Right renal cortex interstitium (tissue), 3 donors: Measurements from ENCODE around the gene CRYGN. TPM values are rescaled to one million over a fixed set of nuclear protein-coding genes. Genes with fewer than 3 reads are reported as not detected.

Experiments used
- DNase-seq, 3 donors: peaks; one replicate each; pipeline ENCODE4 v3.0.0-alpha.2; 2013; ENCODE audit warnings: low read depth in 3 of 3, low spot score in 2 of 3
- polyA plus RNA-seq, 3 donors: library from polyadenylated mRNA; unstranded; fragments of 120-200 nt; gene quantifications; one replicate each; pipeline ENCODE4 v1.2.1, GENCODE V29; 2013; ENCODE audit not compliant: insufficient read length in 3 of 3

Gene CRYGN
- polyA plus RNA-seq, 3 donors, result 1.7 to 2.2 (median 2.1) TPM

DNA sequence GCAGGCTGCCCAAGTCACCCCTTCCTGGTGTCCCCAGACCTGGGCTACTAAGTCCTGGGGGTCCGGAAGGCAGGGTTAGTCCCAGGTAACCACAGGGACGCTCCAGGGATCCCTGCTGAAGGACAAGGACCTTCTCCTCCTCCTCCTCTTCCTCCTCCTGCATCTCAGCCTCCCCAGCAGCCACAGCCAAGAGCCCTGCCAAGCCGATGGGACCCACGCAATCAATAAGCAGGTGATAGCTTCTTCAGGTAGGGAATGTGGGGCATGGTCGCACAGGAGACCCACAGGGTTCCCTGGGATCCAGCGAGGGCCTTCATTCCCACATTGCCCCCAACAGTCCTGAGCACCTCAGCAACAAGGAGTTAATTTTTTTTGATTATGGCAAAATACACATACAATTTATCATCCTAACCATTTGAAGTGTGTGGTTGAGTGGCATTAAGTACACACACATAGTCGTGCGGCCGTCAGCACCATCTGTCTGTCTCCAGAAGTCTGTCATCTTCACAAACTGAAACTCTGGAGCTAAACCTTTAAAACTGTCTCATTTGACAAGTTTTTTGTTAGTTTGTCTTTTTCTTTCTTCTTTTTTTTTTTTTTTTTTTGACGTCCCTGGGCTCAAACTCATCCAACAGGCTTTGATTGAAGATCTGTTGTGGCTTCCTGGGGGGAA is 12.1 kb downstream of the CRYGN start:
- no peak for DNase-seq

DNA sequence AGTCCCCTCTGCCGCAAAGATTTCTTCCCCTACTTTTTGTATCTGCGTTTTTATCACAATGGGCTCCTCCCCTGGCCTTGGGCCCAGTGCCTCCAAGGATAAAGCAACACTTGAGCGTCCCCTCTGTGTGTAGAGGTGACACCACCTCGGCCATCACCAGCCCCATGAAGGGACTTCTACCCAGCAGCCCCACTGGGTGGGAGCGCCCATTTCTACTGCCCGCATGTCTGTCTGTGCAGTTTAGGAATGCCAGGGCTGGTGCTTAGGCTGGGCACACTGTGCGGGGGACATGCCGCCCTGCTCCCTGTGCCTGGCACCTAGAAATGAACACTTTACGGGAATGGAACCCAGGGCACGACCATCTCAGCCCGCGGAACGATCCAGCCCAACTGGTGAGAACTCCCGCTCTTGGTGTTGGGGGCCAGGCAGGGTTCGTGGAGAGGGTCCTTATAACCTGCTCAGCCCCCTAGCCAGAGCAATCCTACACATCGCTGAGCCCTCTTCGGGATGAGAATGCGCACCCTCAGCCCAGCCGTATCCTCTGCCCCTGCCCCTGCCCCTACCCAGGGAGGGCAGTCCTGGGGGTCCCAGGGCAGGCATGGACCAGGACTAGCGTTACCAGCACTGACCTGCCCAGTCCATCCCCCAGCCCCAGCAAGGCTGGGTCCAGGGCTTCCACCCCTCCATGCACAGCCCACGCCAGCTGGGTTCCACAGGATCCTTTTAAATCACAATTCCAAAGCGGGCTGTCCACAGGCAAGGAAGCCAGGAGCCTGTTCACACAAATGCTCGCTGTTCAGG is 12.8 kb downstream of the CRYGN start:
- DNase-seq, result no peak

DNA sequence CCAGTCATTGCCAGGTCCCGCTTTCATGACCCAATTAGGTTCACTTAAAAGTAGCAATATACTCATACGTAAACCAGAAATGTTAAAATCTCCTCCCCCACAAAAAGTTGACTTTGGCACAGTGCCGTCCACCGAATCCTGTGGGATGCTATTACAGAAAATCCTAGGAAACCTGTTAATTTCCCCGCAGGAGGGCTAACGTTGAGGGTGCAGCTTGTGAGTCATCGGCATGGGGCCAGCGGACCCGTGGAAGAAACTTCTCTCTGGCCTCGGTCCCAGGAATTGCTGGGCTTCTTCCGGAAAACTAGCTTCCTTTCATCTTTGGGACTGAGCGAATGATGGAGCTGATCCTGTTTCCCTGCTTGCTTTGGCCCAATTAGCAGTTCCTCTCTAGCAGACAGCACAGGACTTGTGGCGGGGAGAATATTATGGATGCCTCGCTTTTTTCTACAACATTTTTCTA is 13.5 kb downstream of the CRYGN start:
- no peak for DNase-seq

DNA sequence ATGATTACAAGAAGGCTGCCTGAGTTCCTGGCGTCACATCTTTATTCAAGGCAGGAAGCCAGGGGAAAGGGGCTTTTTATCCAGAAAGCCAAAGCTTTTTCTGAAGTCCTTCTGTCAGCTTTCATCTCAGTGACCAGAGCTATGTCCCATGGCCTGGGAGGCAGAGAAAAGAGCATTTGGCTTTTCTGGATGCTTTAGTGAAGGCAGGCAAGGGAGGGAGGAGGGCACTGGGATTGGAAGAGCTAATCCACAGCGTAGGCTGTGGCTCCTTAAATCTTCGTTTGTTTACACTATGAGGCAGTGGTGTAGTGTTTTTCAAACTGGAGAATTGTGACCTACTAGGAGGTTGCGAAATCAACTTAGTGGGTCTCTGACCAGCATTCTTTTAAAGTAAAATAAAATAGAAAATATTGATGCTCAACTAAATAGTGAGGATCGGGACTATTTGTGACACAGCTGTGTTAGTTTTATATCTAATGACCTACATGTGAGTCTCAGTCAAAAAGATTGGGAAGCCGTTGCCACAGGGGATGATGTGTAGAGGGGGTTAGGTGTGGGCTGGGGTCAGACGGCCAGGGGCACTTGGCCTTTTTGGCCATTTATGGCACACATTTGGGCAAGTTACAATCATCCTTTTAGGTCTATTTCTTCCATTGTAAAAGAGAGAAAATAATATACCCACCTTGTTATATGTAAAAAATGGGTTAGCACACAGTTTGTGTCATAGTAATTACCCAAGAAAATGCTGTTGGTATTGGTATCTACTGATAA is 14.1 kb downstream of the CRYGN start:
- no peak for DNase-seq

DNA sequence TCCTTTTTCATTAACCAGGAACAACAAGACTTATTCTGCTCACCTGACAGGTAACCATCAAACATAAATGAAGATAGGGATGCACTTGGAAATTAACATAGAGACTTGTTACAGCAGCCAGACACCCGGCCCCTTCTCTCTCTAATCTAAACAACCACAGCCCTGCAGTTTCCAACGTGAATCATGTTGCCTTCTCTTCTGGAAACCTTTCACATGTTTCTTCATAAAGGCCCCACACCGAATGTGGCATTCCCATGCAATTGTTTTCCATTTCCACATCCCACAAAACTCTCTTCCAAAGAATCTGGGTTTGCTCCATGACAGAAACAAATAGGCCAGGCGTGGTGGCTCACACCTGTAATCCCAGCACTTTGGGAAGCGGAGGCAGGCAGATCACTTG is 15.1 kb downstream of the CRYGN start:
- DNase-seq, result no peak

DNA sequence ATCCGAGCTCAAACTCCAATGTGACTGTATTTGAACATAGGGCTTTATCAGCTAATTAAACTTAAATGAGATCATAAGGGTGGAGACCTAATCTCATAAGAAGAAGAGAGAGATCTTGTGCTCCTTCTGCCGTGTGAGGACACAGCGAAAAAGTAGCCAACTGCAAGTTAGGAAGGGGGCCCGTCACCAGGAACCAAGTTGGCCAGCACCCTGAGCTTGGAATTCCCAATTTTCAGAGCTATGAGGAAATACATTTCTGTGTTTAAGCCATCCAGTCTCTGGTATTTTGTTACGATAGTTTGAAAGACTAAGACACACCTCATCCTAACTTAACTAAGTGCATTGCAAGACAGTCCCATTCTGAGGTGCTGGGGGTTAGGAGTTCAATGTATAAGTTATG is 16.0 kb downstream of the CRYGN start:
- no peak for DNase-seq

DNA sequence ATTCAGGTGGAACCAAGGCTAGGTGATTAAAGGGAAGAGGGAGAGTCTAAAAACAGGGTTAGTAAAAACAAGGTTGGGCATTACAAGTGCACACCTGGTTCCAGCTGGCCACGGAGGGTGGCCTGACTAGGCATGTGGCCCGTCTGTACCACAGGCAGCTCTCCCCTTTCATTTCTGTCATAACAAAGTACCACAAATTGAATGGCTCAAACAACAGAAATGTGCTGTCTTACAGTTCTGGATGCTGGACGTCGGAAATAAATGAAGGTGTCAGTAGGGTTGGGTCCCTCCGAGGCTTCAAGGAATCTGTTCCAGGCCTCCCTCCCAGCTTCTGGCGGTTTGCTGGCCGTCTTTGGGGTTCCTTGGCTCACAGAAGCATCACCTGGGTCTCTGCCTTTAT is 16.7 kb downstream of the CRYGN start:
- DNase-seq, result no peak

DNA sequence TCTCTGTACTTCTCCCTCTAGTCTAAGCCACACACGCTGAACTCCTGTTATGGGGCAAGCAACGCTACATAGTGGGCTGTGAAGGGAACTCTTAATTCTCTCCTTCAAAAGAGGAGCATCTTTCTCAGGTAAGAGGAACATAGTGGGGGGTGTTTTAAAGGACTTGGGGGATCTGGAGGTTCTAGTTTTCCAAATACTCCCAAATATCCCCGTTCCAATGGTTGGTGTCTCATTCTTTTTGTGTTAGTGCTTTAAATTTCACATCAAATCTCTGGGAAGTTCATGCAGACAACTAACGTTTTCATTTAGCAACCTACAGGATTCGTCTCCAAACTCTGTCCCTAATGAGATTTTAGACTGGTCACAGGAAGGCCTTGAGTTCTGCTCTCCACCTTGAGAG is 17.7 kb downstream of the CRYGN start:
- DNase-seq, result no peak

DNA sequence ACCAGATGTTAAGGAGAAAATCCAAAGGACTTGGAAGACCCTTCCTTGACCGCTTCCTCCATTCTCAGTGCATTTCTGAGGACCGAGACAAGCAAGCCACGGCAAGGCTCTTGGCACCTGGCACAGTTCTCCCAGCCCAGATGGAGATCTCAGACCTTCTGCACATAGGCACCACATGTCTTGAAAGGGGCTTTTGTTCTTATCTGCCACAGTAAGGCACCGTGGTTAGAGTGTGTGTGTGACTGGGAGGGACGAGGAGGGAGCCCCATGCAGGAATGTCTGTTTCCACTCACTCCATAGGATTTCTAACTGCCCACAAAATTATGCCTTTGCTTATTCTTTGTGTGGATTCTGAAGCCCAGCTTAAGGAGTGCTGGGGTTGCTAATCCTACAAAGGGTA is 19.8 kb downstream of the CRYGN start:
- DNase-seq, result no peak

DNA sequence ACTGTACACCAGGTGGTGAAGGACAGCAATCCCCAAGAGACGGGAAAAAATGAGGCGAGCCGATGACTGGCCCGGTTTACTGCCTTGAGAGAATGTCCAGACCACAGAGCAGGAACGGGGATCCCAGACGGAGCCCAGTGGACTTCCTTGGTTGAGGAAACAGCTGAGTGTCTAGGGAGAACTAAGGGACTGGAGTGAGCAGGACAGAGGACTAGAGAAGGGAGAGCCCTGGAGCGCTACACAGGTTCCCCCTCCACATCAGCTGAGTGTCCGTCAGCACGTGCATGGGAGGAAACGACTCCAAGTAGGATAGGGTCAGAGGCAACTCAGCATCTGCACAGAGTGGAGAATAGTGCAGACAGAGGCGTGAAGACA is 23.0 kb downstream of the CRYGN start:
- no peak for DNase-seq

DNA sequence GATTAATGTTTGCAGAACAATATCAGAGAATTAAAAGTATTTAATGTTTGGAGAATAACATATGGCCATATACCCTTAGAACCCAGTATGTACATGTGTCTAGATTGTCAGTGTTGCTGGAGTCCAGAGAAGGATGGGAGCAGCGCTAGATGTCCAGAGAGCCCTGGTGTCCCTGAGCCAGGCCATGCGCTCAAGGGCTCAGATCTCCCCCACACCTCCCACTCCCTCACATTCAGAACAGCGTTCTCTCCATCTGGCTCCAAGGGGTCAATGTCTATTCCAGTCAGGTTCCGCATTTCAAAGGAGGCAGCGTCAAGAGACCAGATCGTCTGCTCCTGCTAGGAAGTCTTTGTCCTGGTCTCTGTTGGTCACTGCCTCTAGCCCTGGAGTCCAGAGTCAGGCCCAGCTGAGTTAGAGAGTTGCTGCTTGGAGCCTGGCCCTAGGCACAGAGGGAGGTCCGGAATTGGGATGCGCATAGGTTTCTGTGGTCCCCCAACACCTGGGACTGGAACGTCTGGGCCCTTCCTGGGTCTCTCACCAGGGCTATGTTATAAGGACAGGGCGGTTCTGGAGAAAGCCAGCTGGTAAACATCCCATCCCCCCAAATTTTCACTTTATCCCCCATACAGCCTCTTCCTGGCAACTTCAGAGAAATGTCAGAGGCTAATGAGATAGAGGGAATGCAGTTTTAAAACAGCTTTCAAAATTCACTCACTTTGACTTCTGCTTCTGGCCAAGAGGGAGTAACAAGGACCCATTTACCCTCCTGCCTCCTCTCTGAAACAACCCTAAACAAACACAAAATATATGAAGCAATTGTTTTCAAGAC is 23.6 kb downstream of the CRYGN start:
- DNase-seq, result no peak

DNA sequence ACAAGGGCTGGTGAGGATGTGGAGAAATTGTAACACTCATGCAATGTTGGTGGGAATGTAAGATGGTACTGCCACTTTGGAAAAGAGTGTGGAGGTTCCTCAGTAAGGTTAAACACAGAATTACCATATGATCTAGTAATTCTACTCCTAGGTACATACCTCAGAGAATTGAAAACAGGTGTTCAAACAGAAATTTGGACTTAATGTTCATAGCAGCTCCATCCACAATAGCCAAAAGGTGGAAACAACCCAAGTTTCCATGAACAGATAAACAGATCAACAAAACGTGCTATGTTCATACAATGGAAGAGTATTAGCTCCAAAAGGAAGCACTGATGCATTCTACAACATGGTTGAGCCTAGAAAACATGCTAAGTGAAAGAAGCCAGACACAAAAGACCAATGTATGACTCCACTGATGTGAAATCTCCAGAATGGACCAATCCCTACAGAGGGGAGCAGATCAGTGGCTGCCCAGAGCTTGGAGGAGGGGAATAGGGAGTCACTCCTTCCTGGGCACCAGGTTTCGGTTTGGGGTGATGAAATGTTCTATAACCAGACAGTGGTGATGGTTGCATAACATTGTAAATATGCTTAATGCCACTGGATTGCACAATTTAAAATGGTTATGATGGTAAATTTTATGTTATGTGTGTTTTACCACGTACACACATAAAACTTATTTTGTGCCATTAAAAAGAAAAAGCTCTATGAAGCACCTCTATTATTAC is 24.4 kb downstream of the CRYGN start:
- no peak for DNase-seq

DNA sequence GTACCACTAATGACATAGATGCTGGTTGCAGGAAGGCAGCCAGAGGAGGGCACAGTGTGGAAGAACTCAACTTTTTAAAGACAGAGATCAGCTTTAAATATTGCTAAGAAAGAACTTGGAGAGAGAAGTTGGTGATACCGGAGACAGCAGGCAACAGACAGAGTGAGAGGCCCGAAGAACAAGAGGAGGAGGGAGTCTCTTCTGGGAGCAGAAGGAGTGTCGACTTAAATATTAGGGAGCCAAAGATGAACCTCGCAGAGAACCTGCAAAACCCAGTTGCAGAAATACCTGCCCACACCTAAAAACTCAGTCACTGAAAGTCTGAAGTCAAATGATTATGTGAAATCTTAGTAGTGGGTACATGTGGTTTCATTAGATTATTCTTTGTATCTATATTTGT is 26.7 kb downstream of the CRYGN start:
- no peak for DNase-seq

DNA sequence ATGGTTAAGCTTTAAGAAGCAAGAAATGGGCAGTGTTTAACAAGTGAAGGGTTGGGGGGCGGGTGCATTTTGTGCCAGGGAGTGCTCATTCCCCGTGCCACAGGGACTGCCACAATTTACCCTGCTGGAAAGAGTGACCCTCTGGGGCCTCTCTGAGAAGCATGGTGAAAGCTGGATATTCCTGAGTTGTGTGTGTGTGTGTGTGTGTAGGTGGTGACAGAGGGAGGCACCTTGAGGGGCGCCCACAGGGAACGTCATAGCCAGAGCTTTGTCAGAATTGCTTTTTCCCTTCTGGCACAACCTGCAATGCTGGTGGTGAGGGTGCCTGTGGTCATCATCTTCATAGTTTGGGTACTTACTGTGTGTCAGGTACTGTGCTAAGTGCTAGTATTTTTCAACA is 27.6 kb downstream of the CRYGN start:
- no peak for DNase-seq

DNA sequence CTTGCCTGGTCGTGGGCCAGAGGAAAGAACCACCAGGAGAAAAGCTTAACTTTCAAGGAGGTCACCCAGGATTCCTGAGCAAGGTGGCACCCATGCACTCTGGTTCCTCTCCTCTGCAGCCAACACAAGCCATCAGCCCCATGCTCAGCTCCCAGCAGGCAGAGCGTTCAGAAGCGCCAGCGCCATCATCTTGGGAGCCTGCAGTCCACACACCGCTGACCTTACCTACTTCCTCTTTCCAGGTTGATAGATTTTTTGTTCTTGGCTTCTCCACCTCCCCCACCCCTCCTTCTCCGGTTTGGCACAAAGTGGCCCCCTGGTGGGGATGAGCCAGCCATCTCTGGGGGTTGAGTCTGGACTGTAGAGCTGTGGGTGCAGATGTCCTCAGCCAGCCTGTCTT is 28.4 kb downstream of the CRYGN start:
- no peak for DNase-seq

DNA sequence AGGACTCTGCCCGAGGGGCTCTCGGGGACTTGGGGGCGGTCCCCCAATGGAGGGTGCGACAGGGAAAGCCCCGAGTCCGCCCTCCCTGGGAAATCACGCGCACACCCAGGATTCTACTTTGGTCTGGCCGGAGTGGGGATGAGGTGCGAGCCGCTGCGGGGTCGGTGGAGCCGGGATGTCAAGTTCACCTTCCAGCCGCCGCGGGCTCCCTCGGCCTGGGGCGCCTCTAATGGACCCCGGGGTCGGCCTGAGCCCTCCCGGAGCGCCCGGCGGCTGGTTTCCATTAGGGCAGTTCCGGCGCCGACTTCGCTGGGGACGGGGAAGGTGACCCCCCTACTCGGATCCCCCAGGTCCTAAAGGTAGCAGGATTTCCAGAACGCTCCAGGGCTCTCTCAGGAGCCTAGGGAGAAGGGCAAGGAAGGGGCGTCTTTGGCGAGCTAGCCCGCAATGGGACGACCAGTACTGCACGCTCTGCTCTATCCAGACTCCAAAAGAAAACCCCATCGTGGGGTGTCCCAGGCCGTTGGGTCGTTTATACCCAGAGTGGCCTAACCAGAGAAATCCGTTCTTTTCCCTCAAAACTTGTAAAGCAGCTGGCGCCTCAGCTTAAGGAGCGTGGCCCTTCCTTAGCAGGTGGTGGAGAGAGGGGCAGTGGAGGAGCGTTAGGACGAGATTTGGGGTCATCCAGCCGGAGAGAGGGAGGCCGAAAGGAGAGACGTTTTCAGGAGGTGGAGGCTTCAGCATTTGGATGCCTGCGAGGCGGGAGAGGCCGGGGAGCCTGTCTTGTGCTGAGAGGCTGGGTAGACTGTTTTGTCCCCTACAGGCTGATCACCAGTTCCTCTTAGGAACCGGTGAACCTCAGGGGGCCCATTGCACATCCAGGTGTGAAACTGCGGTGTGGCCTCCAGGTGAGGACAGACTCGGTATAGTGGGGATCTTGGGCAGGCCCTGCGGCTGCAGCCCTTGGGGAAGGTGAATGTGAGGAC is 29.2 kb downstream of the CRYGN start:
- DNase-seq, result no peak

DNA sequence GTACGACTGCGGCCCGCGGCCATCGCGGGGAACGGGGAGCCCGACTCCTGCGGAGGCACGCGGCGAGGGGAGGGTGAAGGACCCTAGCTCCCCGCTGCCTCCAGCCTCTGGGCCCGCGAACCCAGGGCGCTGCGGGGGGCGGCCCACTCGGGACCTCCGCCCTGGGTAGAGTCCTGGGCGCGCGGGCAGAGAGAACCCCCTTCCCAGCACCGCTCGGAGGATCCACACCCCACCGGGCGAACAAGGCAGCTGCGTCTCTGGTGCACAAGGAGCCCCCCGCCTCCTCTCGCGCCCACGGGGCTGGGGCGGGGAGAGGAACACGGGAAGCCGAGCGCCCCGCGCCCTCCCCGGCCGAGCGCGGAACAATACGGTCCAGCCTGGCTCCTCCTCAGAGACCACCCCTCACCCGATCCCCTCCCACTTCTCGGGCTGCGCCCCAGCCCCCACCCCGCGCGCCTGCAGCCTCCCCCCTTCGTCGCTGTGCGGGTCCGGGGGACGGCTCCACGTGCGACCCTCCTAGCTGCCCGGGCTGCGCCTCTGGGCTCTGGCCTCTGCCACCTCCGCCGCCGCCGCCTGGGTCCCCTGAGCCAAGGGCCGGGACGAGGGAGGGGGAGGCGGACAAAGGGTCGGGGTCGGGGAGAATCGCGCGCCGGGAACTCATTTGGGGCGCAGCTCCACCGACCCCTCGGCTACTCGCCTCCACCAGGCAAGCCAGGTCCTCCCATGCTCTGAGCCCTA is 30.1 kb downstream of the CRYGN start, which contains the start of gene WDR86:
Gene WDR86 (minus strand): TSS at position 372 of the 738 bp plus-strand sequence. CDS start 449 bp downstream, outside the sequence.
- no peak for DNase-seq
